GM12878 (cell line): ENCODE measurements around the gene GLIPR2.

Experiments
- CBFB ChIP-seq: IDR thresholded peaks from 2 replicates; pipeline ENCODE4 v1.6.1; 2016; ENCODE audit warnings: antibody characterized with exemption, low read depth
- CBX3 ChIP-seq: fragments of 200-600 bp; sonication (generic); IDR thresholded peaks from 2 replicates; pipeline ENCODE4 v1.6.1; 2016; ENCODE audit warnings: low read depth, borderline replicate concordance
- CTCF ChIP-seq, 3 experiments: IDR thresholded peaks in 2 of 3; conservative IDR thresholded peaks in 1 of 3; 2 replicates each; pipeline ENCODE4 v1.5.1; 2011; ENCODE audit warnings: low read depth in 3 of 3, low read length in 3 of 3, mild to moderate bottlenecking in 3 of 3, control low read depth in 2 of 3, moderate library complexity in 2 of 3, inconsistent platforms in 1 of 3, mixed read lengths in 1 of 3; ENCODE audit not compliant: control insufficient read depth in 2 of 3, insufficient read depth in 1 of 3; ENCODE audit errors: extremely low read depth in 1 of 3
- JUNB ChIP-seq: IDR thresholded peaks from 2 replicates; pipeline ENCODE4 v1.6.1; 2016; ENCODE audit warnings: antibody characterized with exemption, mild to moderate bottlenecking
- MEF2A ChIP-seq: IDR thresholded peaks from 2 replicates; pipeline ENCODE4 v1.6.1; 2011; ENCODE audit warnings: low read depth, mild to moderate bottlenecking, low read length, moderate library complexity; ENCODE audit not compliant: insufficient read depth
- PAX5 ChIP-seq: IDR thresholded peaks from 2 replicates; pipeline ENCODE4 v1.6.1; 2011; ENCODE audit warnings: low read depth, low read length, borderline replicate concordance
- POLR2A ChIP-seq: IDR thresholded peaks from 2 replicates; pipeline ENCODE4 v1.6.1; 2011; ENCODE audit warnings: low read depth, mild to moderate bottlenecking, low read length
- POLR2AphosphoS5 ChIP-seq: IDR thresholded peaks from 2 replicates; pipeline ENCODE4 v1.6.1; 2011; ENCODE audit warnings: mild to moderate bottlenecking, low read length, inconsistent platforms
- SMARCA5 ChIP-seq: fragments of 450-650 bp; IDR thresholded peaks from 2 replicates; pipeline ENCODE4 v1.6.1; 2017; ENCODE audit warnings: mild to moderate bottlenecking
- ZNF274 ChIP-seq: IDR thresholded peaks from one replicate; pipeline ENCODE4 v1.8.0; 2011; ENCODE audit not compliant: insufficient read length, insufficient read depth
- TF ChIP-seq, protein P1 (sequence below): fragments of 150-350 bp; IDR thresholded peaks from 2 replicates; pipeline ENCODE4 v1.6.1; 2016; ENCODE audit warnings: low read depth, low read length

DNA sequence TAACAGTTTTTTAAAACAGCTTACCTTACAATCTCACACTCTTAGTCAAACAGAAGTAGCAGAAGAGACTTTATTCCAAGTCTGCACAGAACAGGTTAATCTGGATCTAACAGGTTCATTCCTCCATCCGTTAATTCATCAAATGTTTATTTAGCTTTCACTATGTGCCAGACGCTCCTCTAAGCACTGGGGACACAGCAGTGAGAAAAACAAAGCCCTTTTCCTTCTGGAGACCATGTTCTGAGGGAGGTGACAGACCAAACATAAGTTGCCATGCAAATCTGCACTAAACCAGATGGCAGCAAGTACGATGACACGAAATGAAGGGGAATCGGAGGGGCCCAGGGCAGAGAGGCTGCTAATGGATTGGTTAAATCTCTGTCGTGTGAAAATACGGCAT lies 17.1 kb upstream of the GLIPR2 start:
- TF ChIP-seq CTCF (IDR thresholded peaks at IDR 0.05 in 2 of 3, conservative IDR thresholded peaks at IDR 0.05 in 1 of 3; ENCODE audit: control insufficient read depth in 2 of 3, extremely low read depth in 1 of 3, insufficient read depth in 1 of 3, low read depth in 3 of 3, low read length in 3 of 3) (no peak), POLR2A (no peak), CBFB (no peak), CBX3 (no peak), MEF2A (no peak), JUNB (no peak), SMARCA5 (no peak), ZNF274 (no peak), POLR2AphosphoS5 (no peak), PAX5 (no peak)
- TF ChIP-seq, protein P1, sequence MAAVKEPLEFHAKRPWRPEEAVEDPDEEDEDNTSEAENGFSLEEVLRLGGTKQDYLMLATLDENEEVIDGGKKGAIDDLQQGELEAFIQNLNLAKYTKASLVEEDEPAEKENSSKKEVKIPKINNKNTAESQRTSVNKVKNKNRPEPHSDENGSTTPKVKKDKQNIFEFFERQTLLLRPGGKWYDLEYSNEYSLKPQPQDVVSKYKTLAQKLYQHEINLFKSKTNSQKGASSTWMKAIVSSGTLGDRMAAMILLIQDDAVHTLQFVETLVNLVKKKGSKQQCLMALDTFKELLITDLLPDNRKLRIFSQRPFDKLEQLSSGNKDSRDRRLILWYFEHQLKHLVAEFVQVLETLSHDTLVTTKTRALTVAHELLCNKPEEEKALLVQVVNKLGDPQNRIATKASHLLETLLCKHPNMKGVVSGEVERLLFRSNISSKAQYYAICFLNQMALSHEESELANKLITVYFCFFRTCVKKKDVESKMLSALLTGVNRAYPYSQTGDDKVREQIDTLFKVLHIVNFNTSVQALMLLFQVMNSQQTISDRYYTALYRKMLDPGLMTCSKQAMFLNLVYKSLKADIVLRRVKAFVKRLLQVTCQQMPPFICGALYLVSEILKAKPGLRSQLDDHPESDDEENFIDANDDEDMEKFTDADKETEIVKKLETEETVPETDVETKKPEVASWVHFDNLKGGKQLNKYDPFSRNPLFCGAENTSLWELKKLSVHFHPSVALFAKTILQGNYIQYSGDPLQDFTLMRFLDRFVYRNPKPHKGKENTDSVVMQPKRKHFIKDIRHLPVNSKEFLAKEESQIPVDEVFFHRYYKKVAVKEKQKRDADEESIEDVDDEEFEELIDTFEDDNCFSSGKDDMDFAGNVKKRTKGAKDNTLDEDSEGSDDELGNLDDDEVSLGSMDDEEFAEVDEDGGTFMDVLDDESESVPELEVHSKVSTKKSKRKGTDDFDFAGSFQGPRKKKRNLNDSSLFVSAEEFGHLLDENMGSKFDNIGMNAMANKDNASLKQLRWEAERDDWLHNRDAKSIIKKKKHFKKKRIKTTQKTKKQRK = no peak
